HCT116 (cell line): Measurements from ENCODE around the gene ACTC1. TPM values are rescaled to one million over a fixed set of nuclear protein-coding genes. Genes with fewer than 3 reads are reported as not detected.

ENCODE experiments used
- ATAC-seq: fragments of 200-7000 bp; cut with Tn5 transposase; 2 replicates; pipeline ENCODE4 v1.9.1; 2020; ENCODE audit warnings: mild to moderate bottlenecking, moderate library complexity
- BruUV-seq: library from RNA; stranded (reverse); fragments of 400-500 nt; replicated peaks from 2 replicates; lab custom pipeline; 2021; lab: Mats Ljungman, UMichigan
- CTCF ChIA-PET: fragments of 300-600 bp; sonication (Branson Sonifier 250); formaldehyde crosslinking; loops from one replicate; lab custom pipeline; 2021; ENCODE audit warnings: antibody characterized with exemption; lab: Charles Lee
- POLR2A ChIA-PET: fragments of 300-600, 350-600 bp; sonication (Branson Sonifier 250); formaldehyde crosslinking; loops from one replicate; lab custom pipeline; 2021; ENCODE audit warnings: antibody characterized with exemption; lab: Charles Lee
- RAD21 ChIA-PET, 2 experiments: fragments of 300-600 bp; sonication (Branson Sonifier 250); formaldehyde crosslinking; loops; one replicate each; lab custom pipeline; 2023; ENCODE audit warnings: low total read pairs in 2 of 2; ENCODE audit not compliant: uncharacterized antibody in 2 of 2, unreplicated experiment in 2 of 2, low non-redundant PET in 1 of 2; lab: Charles Lee
- DNase-seq: peaks from one replicate; pipeline ENCODE4 v3.0.0-alpha.2; 2010; ENCODE audit warnings: low read depth, low spot score
- H2AFZ ChIP-seq: fragments of 200-600 bp; shearing (Covaris generic), sonication (generic); 2 replicates; pipeline ENCODE4 v1.6.1; 2017; ENCODE audit warnings: low read depth, mixed run types, mixed read lengths, antibody characterized with exemption, low read length; ENCODE audit not compliant: poor library complexity, severe bottlenecking
- H3K27ac ChIP-seq: 2 replicates; pipeline ENCODE4 v1.5.1; 2012; ENCODE audit warnings: low read depth, low read length
- H3K27me3 ChIP-seq: fragments of 200-600 bp; sonication (generic); 2 replicates; pipeline ENCODE4 v1.6.1; 2016; ENCODE audit warnings: mixed run types, low read length, mixed read lengths; ENCODE audit not compliant: insufficient read depth
- H3K36me3 ChIP-seq, 2 experiments: fragments of 200-500 bp in 1 of 2; fragments of 200-600 bp in 1 of 2; sonication (Bioruptor generic) in 1 of 2; sonication (generic) in 1 of 2; 2 replicates each; pipeline versions ENCODE4 v1.5.1 to v1.6.1; 2014 to 2016; ENCODE audit warnings: low read length in 2 of 2, inconsistent platforms in 1 of 2, mixed read lengths in 1 of 2, mixed run types in 1 of 2; ENCODE audit not compliant: insufficient read depth in 2 of 2, control insufficient read depth in 1 of 2
- H3K4me1 ChIP-seq, 2 experiments: fragments of 200-600 bp in 1 of 2; sonication (generic) in 1 of 2; 2 replicates each; pipeline versions ENCODE4 v1.5.1 to v1.6.1; 2012 to 2017; ENCODE audit warnings: low read length in 2 of 2, inconsistent platforms in 1 of 2, mild to moderate bottlenecking in 1 of 2, mixed read lengths in 1 of 2, mixed run types in 1 of 2, moderate library complexity in 1 of 2; ENCODE audit not compliant: insufficient read depth in 2 of 2, control insufficient read depth in 1 of 2
- H3K4me2 ChIP-seq: fragments of 200-600 bp; sonication (generic); 2 replicates; pipeline ENCODE4 v1.6.1; 2017; ENCODE audit warnings: mixed run types, low read length, mixed read lengths
- H3K4me3 ChIP-seq, 2 experiments: fragments of 200-600 bp in 1 of 2; sonication (generic) in 1 of 2; replicated peaks in 1 of 2; 2 replicates each; pipeline ENCODE4 v1.5.1; 2011 to 2016; ENCODE audit warnings: low read length in 2 of 2, control low read depth in 1 of 2, low read depth in 1 of 2, mild to moderate bottlenecking in 1 of 2, mixed read lengths in 1 of 2, mixed run types in 1 of 2
- H3K79me2 ChIP-seq: fragments of 200-600 bp; sonication (generic); 2 replicates; pipeline ENCODE4 v1.6.1; 2017; ENCODE audit warnings: mild to moderate bottlenecking, mixed run types, low read length, moderate library complexity, mixed read lengths; ENCODE audit not compliant: insufficient read depth
- H3K9ac ChIP-seq: fragments of 200-600 bp; sonication (generic); 2 replicates; pipeline ENCODE4 v1.6.1; 2016; ENCODE audit warnings: low read length, mixed read lengths
- H3K9me2 ChIP-seq: fragments of 200-600 bp; sonication (generic), shearing (Covaris generic); 2 replicates; pipeline ENCODE4 v1.6.1; 2017; ENCODE audit warnings: mixed run types, mild to moderate bottlenecking, moderate library complexity; ENCODE audit not compliant: insufficient read depth
- H3K9me3 ChIP-seq, 2 experiments: fragments of 200-500 bp in 1 of 2; fragments of 200-600 bp in 1 of 2; sonication (Bioruptor generic) in 1 of 2; sonication (generic) in 1 of 2; 2 replicates each; pipeline ENCODE4 v1.6.1; 2014 to 2017; ENCODE audit warnings: low read length in 2 of 2, mixed read lengths in 2 of 2, inconsistent platforms in 1 of 2, low read depth in 1 of 2, mild to moderate bottlenecking in 1 of 2, mixed run types in 1 of 2, moderate library complexity in 1 of 2; ENCODE audit not compliant: control insufficient read depth in 1 of 2, insufficient read depth in 1 of 2
- H4K20me1 ChIP-seq: fragments of 200-600 bp; sonication (generic), shearing (Covaris generic); 2 replicates; pipeline ENCODE4 v1.6.1; 2017; ENCODE audit warnings: mixed run types, mild to moderate bottlenecking, moderate library complexity; ENCODE audit not compliant: insufficient read depth
- CBX3 ChIP-seq: IDR thresholded peaks from 2 replicates; pipeline ENCODE4 v1.6.1; 2012; ENCODE audit warnings: low read depth
- EGR1 ChIP-seq: IDR thresholded peaks from 2 replicates; pipeline ENCODE4 v1.6.1; 2012; ENCODE audit warnings: low read depth
- EZH2phosphoT487 ChIP-seq: fragments of 200-600 bp; IDR thresholded peaks from 2 replicates; pipeline ENCODE4 v1.6.1; 2018; ENCODE audit warnings: antibody characterized with exemption, borderline replicate concordance
- FOSL1 ChIP-seq: IDR thresholded peaks from 2 replicates; pipeline ENCODE4 v1.6.1; 2012; ENCODE audit warnings: low read depth
- JUND ChIP-seq: IDR thresholded peaks from 2 replicates; pipeline ENCODE4 v1.6.1; 2012
- POLR2A ChIP-seq: IDR thresholded peaks from 2 replicates; pipeline ENCODE4 v1.7.0; 2011; ENCODE audit warnings: borderline replicate concordance; ENCODE audit not compliant: insufficient read depth, insufficient read length; ENCODE audit errors: extremely low read depth
- POLR2AphosphoS5 ChIP-seq: IDR thresholded peaks from 2 replicates; pipeline ENCODE4 v1.6.1; 2011; ENCODE audit warnings: mild to moderate bottlenecking, low read depth, low read length, moderate library complexity
- RAD21 ChIP-seq: IDR thresholded peaks from 2 replicates; pipeline ENCODE4 v1.6.1; 2012; ENCODE audit warnings: low read depth, mild to moderate bottlenecking
- SIN3A ChIP-seq: IDR thresholded peaks from 2 replicates; pipeline ENCODE4 v1.6.1; 2012; ENCODE audit warnings: low read depth
- SRF ChIP-seq: IDR thresholded peaks from 2 replicates; pipeline ENCODE4 v1.6.1; 2012; ENCODE audit warnings: low read depth
- ZBTB33 ChIP-seq: IDR thresholded peaks from 2 replicates; pipeline ENCODE4 v1.6.1; 2011; ENCODE audit warnings: mild to moderate bottlenecking, low read length, moderate library complexity; ENCODE audit not compliant: insufficient replicate concordance; ENCODE audit errors: extremely low read depth
- ZFX ChIP-seq: fragments of 450-650 bp; IDR thresholded peaks from 2 replicates; pipeline ENCODE4 v1.6.1; 2017
- ZNF274 ChIP-seq: fragments of 200-500 bp; sonication (Bioruptor generic); IDR thresholded peaks from 2 replicates; pipeline ENCODE4 v1.6.1; 2014; ENCODE audit warnings: mild to moderate bottlenecking, low read depth, low read length, inconsistent platforms
- intact Hi-C: fragments of 100-400 bp; cut with micrococcal nuclease; formaldehyde crosslinking; loops from 2 replicates; pipeline ENCODE4 v1.10.0; 2022
- total RNA-seq: library from RNA; stranded (reverse); gene quantifications from one replicate; pipeline ENCODE4 v1.2.1, GENCODE V29; 2021; ENCODE audit not compliant: unreplicated experiment
- TF ChIP-seq, protein P1 (sequence below): IDR thresholded peaks from 2 replicates; pipeline ENCODE4 v1.6.1; 2012

ACTC1 gene
- total RNA-seq, 1 experiment from 2014 or later: not detected

DNA sequence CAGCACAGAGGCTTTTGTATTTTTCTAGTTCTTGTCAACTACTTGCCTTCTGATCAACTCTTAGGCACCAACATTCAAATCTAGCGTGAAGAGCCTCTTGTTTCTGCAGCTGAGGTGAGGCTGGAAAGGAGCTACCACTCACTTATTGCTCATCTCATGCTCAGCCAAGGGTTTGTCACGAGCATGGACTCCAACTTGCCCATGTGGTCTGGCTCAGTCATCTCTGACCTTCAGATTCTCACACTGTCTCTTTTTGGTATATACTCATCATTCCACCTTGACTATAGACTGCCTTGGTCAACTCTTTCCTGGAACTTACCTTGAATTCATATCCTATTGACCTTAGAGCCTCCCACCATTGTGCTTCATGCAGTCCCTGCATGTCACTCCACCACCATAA is 35.4 kb downstream of the ACTC1 start:
- ChIA-PET POLR2A (no interaction called here), RAD21 (no interaction called here), CTCF (no interaction called here)
- no peaks in the 10 kb centered on the region for H3K36me3 ChIP-seq
- DNase-seq: no peak
- no peak for ATAC-seq
- no peak overlapping the region for H3K4me3 ChIP-seq
- no peaks in the 10 kb centered on the region for H3K4me1 ChIP-seq
- H3K9me2 ChIP-seq: no peaks in the 10 kb centered on the region
- no peaks in the 10 kb centered on the region for H4K20me1 ChIP-seq
- H3K4me2 ChIP-seq: no peak overlapping the region
- intact Hi-C loops: no loop called here
- no peak overlapping the region for H2AFZ ChIP-seq
- H3K9ac ChIP-seq: no peak overlapping the region
- no peaks in the 10 kb centered on the region for H3K79me2 ChIP-seq
- BruUV-seq: no TSS peak
- H3K9me3 ChIP-seq: no peaks in the 10 kb centered on the region
- TF ChIP-seq POLR2A (no peak), EZH2phosphoT487 (no peak), ZBTB33 (no peak), ZNF274 (no peak), EGR1 (no peak), SRF (no peak), SIN3A (no peak), ZFX (no peak), CBX3 (no peak), RAD21 (no peak), POLR2AphosphoS5 (no peak), FOSL1 (no peak), JUND (no peak)
- TF ChIP-seq, protein P1, sequence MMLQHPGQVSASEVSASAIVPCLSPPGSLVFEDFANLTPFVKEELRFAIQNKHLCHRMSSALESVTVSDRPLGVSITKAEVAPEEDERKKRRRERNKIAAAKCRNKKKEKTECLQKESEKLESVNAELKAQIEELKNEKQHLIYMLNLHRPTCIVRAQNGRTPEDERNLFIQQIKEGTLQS: no peak
- no peak overlapping the region for H3K27ac ChIP-seq
- peaks cover 88% of the 10 kb centered on the region for H3K27me3 ChIP-seq
